ENCODE data around the gene ATP5PD. TPM values are rescaled to one million over a fixed set of nuclear protein-coding genes. Genes with fewer than 3 reads are reported as not detected.

ATP5PD gene
- total and polyA plus RNA-seq, 2 of the 13 experiments (the other 11 are each of a cell fraction or from before 2014, with no cell fraction given), result 158 to 428 TPM

DNA sequence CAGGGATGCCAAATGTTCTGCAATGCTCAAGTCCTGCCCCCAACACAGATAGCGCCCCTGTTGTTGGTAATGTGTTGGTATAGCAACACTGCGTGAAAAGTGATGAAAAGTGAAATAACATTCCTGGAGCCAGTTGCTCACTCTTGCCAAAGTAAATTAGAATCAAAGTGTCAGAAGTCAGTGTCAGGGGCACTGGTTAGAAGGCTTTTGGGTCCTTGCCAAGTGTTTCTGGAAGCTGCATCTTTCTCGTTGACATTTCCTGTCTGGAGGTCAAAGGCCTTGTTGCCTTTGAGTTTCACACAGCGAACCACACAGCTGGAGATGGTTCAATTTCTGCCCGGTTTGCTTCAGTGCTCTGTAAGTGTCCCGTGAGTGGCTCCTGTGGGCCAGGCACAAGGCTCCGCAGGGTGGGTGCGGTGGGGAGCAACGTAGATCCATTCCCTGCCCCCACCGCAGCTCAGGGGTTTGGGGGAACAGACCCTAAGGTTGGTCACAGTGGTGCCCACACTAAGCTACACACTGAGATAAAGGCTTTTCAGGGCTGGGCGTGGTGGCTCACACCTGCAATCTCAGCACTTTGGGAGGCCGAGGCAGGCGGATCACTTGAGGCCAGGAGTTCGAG, 37.4 kb upstream of the ATP5PD start (continued):
- TF ChIP-seq NR2F6 (IDR thresholded peaks at IDR 0.05) (peak; percentile 99), NR2F6 (CRISPR knock-in tag; IDR thresholded peaks at IDR 0.05) (peak; percentile 100), SIN3A (IDR thresholded peaks at IDR 0.05; ENCODE audit: borderline replicate concordance, low read depth, low read length) (peak; percentile 81; the same call in 1 of the 2 replicates), ELF1 (CRISPR knock-in tag; IDR thresholded peaks at IDR 0.05) (peak; percentile 69), ZNF501 (CRISPR knock-in tag; IDR thresholded peaks at IDR 0.05) (peak; percentile 51; the same call in 1 of the 2 replicates), ASH2L (IDR thresholded peaks at IDR 0.05; ENCODE audit: insufficient read length, low read depth, low read length) (peak; percentile 56), TOPORS (CRISPR knock-in tag; IDR thresholded peaks at IDR 0.05) (no peak), ZFP36L1 (CRISPR knock-in tag; IDR thresholded peaks at IDR 0.05) (peak; percentile 48; the same call in 1 of the 2 replicates), GTF3A (CRISPR knock-in tag; conservative IDR thresholded peaks at IDR 0.05) (no peak), TRIM24 (CRISPR knock-in tag; IDR thresholded peaks at IDR 0.05) (no peak), BRCA1 (CRISPR knock-in tag; IDR thresholded peaks at IDR 0.05) (no peak), KAT7 (CRISPR knock-in tag; IDR thresholded peaks at IDR 0.05; ENCODE audit: borderline replicate concordance) (0 out of 2 replicates have a peak, but pooled peaks have one; percentile 28)
- TF ChIP-seq, protein P1, sequence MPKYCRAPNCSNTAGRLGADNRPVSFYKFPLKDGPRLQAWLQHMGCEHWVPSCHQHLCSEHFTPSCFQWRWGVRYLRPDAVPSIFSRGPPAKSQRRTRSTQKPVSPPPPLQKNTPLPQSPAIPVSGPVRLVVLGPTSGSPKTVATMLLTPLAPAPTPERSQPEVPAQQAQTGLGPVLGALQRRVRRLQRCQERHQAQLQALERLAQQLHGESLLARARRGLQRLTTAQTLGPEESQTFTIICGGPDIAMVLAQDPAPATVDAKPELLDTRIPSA (CRISPR knock-in tag; IDR thresholded peaks at IDR 0.05; ENCODE audit: borderline replicate concordance), result no peak
- TF ChIP-seq, protein P2, sequence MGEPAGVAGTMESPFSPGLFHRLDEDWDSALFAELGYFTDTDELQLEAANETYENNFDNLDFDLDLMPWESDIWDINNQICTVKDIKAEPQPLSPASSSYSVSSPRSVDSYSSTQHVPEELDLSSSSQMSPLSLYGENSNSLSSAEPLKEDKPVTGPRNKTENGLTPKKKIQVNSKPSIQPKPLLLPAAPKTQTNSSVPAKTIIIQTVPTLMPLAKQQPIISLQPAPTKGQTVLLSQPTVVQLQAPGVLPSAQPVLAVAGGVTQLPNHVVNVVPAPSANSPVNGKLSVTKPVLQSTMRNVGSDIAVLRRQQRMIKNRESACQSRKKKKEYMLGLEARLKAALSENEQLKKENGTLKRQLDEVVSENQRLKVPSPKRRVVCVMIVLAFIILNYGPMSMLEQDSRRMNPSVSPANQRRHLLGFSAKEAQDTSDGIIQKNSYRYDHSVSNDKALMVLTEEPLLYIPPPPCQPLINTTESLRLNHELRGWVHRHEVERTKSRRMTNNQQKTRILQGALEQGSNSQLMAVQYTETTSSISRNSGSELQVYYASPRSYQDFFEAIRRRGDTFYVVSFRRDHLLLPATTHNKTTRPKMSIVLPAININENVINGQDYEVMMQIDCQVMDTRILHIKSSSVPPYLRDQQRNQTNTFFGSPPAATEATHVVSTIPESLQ (CRISPR knock-in tag; conservative IDR thresholded peaks at IDR 0.05), result no peak
- TF ChIP-seq, protein P3, sequence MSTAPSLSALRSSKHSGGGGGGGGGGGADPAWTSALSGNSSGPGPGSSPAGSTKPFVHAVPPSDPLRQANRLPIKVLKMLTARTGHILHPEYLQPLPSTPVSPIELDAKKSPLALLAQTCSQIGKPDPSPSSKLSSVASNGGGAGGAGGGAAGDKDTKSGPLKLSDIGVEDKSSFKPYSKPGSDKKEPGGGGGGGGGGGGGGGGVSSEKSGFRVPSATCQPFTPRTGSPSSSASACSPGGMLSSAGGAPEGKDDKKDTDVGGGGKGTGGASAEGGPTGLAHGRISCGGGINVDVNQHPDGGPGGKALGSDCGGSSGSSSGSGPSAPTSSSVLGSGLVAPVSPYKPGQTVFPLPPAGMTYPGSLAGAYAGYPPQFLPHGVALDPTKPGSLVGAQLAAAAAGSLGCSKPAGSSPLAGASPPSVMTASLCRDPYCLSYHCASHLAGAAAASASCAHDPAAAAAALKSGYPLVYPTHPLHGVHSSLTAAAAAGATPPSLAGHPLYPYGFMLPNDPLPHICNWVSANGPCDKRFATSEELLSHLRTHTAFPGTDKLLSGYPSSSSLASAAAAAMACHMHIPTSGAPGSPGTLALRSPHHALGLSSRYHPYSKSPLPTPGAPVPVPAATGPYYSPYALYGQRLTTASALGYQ (CRISPR knock-in tag; IDR thresholded peaks at IDR 0.05), result peak; percentile 73; the same call in 1 of the 2 replicates
- TF ChIP-seq, protein P4, sequence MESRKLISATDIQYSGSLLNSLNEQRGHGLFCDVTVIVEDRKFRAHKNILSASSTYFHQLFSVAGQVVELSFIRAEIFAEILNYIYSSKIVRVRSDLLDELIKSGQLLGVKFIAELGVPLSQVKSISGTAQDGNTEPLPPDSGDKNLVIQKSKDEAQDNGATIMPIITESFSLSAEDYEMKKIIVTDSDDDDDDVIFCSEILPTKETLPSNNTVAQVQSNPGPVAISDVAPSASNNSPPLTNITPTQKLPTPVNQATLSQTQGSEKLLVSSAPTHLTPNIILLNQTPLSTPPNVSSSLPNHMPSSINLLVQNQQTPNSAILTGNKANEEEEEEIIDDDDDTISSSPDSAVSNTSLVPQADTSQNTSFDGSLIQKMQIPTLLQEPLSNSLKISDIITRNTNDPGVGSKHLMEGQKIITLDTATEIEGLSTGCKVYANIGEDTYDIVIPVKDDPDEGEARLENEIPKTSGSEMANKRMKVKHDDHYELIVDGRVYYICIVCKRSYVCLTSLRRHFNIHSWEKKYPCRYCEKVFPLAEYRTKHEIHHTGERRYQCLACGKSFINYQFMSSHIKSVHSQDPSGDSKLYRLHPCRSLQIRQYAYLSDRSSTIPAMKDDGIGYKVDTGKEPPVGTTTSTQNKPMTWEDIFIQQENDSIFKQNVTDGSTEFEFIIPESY (CRISPR knock-in tag; IDR thresholded peaks at IDR 0.05), result 0 out of 2 replicates have a peak, but pooled peaks have one; percentile 29
- TF ChIP-seq, protein P5, sequence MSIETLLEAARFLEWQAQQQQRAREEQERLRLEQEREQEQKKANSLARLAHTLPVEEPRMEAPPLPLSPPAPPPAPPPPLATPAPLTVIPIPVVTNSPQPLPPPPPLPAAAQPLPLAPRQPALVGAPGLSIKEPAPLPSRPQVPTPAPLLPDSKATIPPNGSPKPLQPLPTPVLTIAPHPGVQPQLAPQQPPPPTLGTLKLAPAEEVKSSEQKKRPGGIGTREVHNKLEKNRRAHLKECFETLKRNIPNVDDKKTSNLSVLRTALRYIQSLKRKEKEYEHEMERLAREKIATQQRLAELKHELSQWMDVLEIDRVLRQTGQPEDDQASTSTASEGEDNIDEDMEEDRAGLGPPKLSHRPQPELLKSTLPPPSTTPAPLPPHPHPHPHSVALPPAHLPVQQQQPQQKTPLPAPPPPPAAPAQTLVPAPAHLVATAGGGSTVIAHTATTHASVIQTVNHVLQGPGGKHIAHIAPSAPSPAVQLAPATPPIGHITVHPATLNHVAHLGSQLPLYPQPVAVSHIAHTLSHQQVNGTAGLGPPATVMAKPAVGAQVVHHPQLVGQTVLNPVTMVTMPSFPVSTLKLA (IDR thresholded peaks at IDR 0.05), result no peak
- TF ChIP-seq, protein P6, sequence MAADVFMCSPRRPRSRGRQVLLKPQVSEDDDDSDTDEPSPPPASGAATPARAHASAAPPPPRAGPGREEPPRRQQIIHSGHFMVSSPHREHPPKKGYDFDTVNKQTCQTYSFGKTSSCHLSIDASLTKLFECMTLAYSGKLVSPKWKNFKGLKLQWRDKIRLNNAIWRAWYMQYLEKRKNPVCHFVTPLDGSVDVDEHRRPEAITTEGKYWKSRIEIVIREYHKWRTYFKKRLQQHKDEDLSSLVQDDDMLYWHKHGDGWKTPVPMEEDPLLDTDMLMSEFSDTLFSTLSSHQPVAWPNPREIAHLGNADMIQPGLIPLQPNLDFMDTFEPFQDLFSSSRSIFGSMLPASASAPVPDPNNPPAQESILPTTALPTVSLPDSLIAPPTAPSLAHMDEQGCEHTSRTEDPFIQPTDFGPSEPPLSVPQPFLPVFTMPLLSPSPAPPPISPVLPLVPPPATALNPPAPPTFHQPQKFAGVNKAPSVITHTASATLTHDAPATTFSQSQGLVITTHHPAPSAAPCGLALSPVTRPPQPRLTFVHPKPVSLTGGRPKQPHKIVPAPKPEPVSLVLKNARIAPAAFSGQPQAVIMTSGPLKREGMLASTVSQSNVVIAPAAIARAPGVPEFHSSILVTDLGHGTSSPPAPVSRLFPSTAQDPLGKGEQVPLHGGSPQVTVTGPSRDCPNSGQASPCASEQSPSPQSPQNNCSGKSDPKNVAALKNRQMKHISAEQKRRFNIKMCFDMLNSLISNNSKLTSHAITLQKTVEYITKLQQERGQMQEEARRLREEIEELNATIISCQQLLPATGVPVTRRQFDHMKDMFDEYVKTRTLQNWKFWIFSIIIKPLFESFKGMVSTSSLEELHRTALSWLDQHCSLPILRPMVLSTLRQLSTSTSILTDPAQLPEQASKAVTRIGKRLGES (CRISPR knock-in tag; IDR thresholded peaks at IDR 0.05; ENCODE audit: borderline replicate concordance), result no peak
